Cardiac septum (tissue), 1 donor: Measurements from ENCODE around the gene ZNF24. TPM values are rescaled to one million over a fixed set of nuclear protein-coding genes. Genes with fewer than 3 reads are reported as not detected.
A peak's percentile ranks its signal among the peaks of the same experiment; 100 is the strongest.

Experiments
- DNase-seq: peaks from one replicate; pipeline ENCODE4 v3.0.0-alpha.2; 2020; ENCODE audit warnings: low spot score
- intact Hi-C: fragments of 100-400 bp; cut with DNase I; formaldehyde crosslinking; loops from one replicate; pipeline ENCODE4 v1.14.0; 2022
- long read RNA-seq: library from polyadenylated mRNA; unstranded; transcript quantifications from one replicate; pipeline ENCODE4 v2.0.0, GENCODE V29; 2021
- total RNA-seq: library from RNA; stranded (reverse); fragmentation: NEBNext Ultra II Directional; extraction: Animal tissue kit (Norgen Biotek cat#: 25700); gene quantifications from one replicate; pipeline ENCODE4 v1.2.1, GENCODE V29; 2021
- donor health status: DM: no; HTN: no; CAD: no.

The ZNF24 gene
- 44.2 TPM for total RNA-seq
- long read RNA-seq, full-length matches to known transcripts: 49 of 57 reads
- long read RNA-seq, partial matches to known transcripts: 2 of 57 reads
- long read RNA-seq, other reads (novel, unspliced or antisense): 6 of 57 reads

GRCh38 chr18:35343936-35344735 is at the start of gene ZNF24:
Gene ZNF24, minus strand, starts transcription at chr18:35344420. Its CDS starts 3,770 bp downstream, at chr18:35340650.
- peak; percentile 97 for DNase-seq
- intact Hi-C loops: loop anchor here (2.0 to 5.0 kb wide), 3 partner anchors 52 to 102 kb away; partner anchors contain the start of genes ZNF397 and ZSCAN30

GRCh38 chr18:35393716-35394115 is 49.5 kb upstream of the ZNF24 start:
- no peak for DNase-seq
- intact Hi-C loops: no loop called here

- no peak for DNase-seq
- intact Hi-C loops: no loop called here
Observed at GRCh38 chr18:35392375-35392774, 48.2 kb upstream of the ZNF24 start.

- no peak for DNase-seq
- intact Hi-C loops: no loop called here
Observed at GRCh38 chr18:35390951-35391700, 46.9 kb upstream of the ZNF24 start.

DNA sequence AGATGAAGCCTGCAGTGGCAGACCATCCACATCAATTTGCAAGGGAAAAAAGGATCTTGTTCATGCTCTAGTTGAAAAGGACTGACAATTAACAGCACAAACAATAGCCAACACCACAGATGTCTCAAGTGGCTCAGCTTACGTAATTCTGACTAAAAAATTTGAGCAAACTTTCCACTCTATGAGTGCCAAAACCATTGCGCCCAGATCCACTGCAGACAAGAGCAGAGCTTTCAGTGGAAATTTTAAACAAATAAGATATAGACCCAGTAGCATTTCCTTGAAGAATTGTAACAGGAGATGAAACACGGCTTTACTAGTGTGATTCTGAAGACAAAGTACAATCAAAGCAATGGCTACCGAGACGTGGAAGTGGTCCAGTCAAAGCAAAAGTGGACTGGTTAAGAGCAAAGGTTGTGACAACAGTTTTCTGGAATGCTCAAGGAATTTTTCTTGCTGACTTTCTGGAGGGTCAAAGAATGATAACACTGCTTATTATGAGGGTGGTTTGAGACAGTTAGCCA is 44.9 kb upstream of the ZNF24 start:
- intact Hi-C loops: no loop called here
- DNase-seq: no peak

- DNase-seq: no peak
- intact Hi-C loops: no loop called here
Observed at GRCh38 chr18:35387152-35387571, 42.9 kb upstream of the ZNF24 start.

GRCh38 chr18:35386600-35387100 is 42.4 kb upstream of the ZNF24 start:
- intact Hi-C loops: no loop called here
- DNase-seq: no peak

- no peak for DNase-seq
- intact Hi-C loops: no loop called here
Observed at GRCh38 chr18:35383136-35383535, 38.9 kb upstream of the ZNF24 start.

GRCh38 chr18:35379421-35379820 is 35.2 kb upstream of the ZNF24 start:
- no peak for DNase-seq
- intact Hi-C loops: no loop called here

- intact Hi-C loops: no loop called here
- no peak for DNase-seq
Observed at GRCh38 chr18:35378574-35378896, 34.3 kb upstream of the ZNF24 start.

- DNase-seq: no peak
- intact Hi-C loops: no loop called here
Observed at GRCh38 chr18:35377875-35378573, 33.8 kb upstream of the ZNF24 start.

DNA sequence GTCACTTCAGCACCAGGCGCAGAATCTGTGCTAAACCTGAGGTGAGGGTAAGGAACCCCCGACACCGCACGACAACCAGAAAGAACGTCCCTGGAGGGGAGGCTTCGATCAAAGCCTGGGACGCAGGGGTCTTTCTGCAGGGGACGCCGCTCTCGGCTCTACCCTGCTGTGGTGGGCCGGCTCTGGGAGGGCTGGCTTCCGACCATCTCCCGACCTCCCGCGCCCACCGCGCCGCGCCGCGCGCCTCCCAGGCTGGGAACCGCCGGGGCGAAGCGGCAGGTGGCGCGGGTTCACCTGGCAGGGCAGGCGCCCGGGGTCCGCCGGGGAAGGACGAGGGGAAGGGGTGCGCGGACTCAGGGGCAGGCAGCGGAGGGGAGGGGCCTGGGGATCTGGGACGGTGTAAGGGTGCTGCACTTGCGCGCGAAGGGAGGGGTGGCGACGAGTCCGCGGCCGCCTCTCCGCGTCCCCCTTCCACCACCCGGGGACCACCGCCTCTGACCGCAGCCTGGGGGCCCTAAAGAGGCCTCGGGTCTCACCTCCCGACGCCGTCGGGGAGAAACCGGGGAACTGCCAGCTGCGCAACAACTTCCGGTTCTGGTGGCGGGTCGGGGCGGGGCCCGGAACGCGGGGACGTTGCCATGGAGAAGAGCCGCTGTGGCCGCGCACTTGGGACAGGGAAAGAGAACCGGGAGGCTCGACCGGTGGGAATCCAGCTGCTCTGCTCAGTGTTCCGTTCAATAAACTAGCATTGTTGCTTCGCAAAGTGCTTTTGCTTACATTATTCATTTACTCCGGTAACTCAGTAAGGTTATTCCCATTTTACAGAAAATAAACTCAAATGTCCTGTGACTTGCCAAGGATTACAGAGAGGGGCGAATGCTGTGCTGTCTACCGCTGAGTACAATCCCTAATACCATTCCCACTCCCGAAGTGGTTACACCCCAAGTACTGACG is 32.8 kb upstream of the ZNF24 start, which contains the start of gene ZNF396:
TSS of gene ZNF396 (minus strand) at position 596 of the 954 bp plus-strand sequence. CDS start 3,045 bp downstream, outside the sequence.
- peak; percentile 95 for DNase-seq
- intact Hi-C loops: no loop called here

- intact Hi-C loops: no loop called here
- no peak for DNase-seq
Observed at GRCh38 chr18:35376393-35376741, 32.1 kb upstream of the ZNF24 start.

DNA sequence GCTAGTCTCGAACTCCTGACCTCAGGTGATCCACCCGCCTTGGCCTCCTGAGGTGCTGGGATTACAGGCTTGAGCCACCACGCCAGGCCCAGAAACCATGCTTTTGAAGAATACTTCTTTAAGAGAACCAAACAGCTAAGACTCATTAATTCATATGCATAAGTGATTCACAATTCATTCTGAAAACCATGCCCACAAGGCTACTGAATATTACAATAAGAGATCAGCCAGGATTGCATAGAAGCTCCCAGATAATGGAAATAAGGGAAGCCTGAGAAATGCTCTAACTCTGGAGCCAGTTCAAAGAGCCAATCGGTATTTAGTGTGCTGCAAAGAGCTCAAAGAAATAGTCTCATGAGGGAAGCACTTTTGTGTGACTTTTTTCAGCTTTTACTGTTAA is 30.5 kb upstream of the ZNF24 start:
- DNase-seq: no peak
- intact Hi-C loops: no loop called here

- intact Hi-C loops: no loop called here
- no peak for DNase-seq
Observed at GRCh38 chr18:35371412-35372195, 27.4 kb upstream of the ZNF24 start.

GRCh38 chr18:35369126-35369525 is 24.9 kb upstream of the ZNF24 start:
- intact Hi-C loops: no loop called here
- DNase-seq: no peak

- no peak for DNase-seq
- intact Hi-C loops: no loop called here
Observed at GRCh38 chr18:35368595-35368994, 24.4 kb upstream of the ZNF24 start.

- no peak for DNase-seq
- intact Hi-C loops: no loop called here
Observed at GRCh38 chr18:35362531-35362930, 18.3 kb upstream of the ZNF24 start.
